Ovary (tissue), 3 donors: ENCODE data around the gene NAALADL2.

ENCODE experiments used
- POLR2A ChIP-seq: fragments of 450-650 bp; IDR thresholded peaks from one replicate; pipeline ENCODE4 v1.6.1; 2017; ENCODE audit warnings: antibody characterized with exemption, mild to moderate bottlenecking, moderate library complexity
- TF ChIP-seq, protein P1 (sequence below), 3 donors: fragments of 450-650 bp in 2 of 3; fragments of 200-600 bp in 1 of 3; IDR thresholded peaks; one replicate each; pipeline versions ENCODE4 v1.5.1 to v1.8.0; 2016 to 2022; ENCODE audit warnings: antibody characterized with exemption in 3 of 3, mild to moderate bottlenecking in 1 of 3
- donor health status: DM: no; HTN: no; CAD: no.

DNA sequence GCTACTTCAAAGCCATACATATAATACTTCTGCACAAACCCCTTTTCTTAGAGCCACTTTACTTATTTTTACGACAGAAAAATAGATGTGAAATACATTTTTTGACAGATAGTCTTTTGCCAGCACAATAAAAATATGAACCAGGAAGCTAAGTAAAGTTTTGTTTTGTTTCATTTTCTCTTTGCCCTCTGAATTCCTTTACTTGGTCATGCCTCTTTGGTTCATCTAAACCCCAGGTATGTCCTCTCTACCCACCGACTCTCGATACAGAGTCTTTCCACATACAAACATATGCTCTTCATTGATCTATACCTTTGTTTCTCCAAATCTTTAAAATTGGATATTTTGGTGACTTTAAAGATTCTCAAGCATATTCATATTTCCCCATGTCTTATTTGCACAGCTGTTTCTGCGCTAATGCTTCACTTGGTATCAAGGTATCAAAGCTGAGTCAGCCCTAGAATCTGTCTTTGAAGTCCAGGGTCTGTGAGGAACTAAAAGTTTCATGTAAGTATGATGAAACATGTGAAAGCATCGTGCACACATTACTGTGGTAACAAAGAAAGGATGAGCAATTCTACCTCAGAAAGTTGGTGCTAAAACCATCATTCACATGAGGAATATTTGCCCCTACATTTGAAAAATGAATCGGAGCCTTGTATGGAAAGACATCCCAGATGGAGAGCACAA lies 845.4 kb downstream of the NAALADL2 start:
- no peak for TF ChIP-seq POLR2A
- TF ChIP-seq, protein P1, sequence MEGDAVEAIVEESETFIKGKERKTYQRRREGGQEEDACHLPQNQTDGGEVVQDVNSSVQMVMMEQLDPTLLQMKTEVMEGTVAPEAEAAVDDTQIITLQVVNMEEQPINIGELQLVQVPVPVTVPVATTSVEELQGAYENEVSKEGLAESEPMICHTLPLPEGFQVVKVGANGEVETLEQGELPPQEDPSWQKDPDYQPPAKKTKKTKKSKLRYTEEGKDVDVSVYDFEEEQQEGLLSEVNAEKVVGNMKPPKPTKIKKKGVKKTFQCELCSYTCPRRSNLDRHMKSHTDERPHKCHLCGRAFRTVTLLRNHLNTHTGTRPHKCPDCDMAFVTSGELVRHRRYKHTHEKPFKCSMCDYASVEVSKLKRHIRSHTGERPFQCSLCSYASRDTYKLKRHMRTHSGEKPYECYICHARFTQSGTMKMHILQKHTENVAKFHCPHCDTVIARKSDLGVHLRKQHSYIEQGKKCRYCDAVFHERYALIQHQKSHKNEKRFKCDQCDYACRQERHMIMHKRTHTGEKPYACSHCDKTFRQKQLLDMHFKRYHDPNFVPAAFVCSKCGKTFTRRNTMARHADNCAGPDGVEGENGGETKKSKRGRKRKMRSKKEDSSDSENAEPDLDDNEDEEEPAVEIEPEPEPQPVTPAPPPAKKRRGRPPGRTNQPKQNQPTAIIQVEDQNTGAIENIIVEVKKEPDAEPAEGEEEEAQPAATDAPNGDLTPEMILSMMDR (IDR thresholded peaks at IDR 0.05): no peak
